Testis (tissue), 2 donors: ENCODE data around the gene GRIN1.

Source experiments
- POLR2A ChIP-seq: fragments of 450-650 bp; IDR thresholded peaks from one replicate; pipeline ENCODE4 v1.6.1; 2017; ENCODE audit warnings: antibody characterized with exemption, mild to moderate bottlenecking, moderate library complexity
- TF ChIP-seq, protein P1 (sequence below), 3 experiments: fragments of 450-650 bp in 2 of 3; fragments of 200-600 bp in 1 of 3; sonication (generic) in 1 of 3; IDR thresholded peaks; one replicate each; pipeline ENCODE4 v1.5.1; 2016 to 2019; ENCODE audit warnings: antibody characterized with exemption in 3 of 3, mild to moderate bottlenecking in 2 of 3, moderate library complexity in 1 of 3

DNA sequence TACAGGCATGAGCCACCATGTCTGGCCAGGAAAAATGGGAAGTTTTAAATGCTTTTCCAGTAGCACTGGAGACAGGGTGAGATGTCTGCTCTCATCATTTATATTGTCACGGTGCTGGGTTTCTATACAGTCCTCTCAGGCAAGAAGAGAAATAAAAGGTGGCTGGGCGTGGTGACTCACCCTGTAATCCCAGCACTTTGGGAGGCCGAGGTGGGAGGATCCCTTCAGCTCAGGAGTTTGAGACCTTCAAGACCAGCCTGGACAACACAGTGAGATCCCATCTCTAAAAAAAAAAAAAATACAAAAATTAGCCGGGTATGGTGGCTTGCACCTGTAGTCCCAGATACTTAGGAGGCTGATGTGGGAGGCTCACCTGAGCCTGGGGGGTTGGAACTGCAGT lies 4.8 kb upstream of the GRIN1 start:
- TF ChIP-seq, protein P1, sequence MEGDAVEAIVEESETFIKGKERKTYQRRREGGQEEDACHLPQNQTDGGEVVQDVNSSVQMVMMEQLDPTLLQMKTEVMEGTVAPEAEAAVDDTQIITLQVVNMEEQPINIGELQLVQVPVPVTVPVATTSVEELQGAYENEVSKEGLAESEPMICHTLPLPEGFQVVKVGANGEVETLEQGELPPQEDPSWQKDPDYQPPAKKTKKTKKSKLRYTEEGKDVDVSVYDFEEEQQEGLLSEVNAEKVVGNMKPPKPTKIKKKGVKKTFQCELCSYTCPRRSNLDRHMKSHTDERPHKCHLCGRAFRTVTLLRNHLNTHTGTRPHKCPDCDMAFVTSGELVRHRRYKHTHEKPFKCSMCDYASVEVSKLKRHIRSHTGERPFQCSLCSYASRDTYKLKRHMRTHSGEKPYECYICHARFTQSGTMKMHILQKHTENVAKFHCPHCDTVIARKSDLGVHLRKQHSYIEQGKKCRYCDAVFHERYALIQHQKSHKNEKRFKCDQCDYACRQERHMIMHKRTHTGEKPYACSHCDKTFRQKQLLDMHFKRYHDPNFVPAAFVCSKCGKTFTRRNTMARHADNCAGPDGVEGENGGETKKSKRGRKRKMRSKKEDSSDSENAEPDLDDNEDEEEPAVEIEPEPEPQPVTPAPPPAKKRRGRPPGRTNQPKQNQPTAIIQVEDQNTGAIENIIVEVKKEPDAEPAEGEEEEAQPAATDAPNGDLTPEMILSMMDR (IDR thresholded peaks at IDR 0.05) = no peak
- no peak for TF ChIP-seq POLR2A
